Chondrocyte (in vitro differentiated cells): ENCODE data around the gene PIP5K1B. TPM values are rescaled to one million over a fixed set of nuclear protein-coding genes. Genes with fewer than 3 reads are reported as not detected.

Source experiments
- DNase-seq: peaks from one replicate; pipeline ENCODE4 v3.0.0; 2021; ENCODE audit warnings: mixed read lengths, low spot score
- H3K27ac Mint-ChIP-seq: one replicate; pipeline ENCODE4 v1.8.0; 2021; ENCODE audit warnings: mild to moderate bottlenecking, moderate library complexity, mixed read lengths; ENCODE audit not compliant: unreplicated experiment
- H3K27me3 Mint-ChIP-seq: 2 replicates; pipeline ENCODE4 v1.8.0; 2021; ENCODE audit warnings: low read depth, mixed read lengths
- H3K36me3 Mint-ChIP-seq: 2 replicates; pipeline ENCODE4 v1.8.0; 2021; ENCODE audit warnings: low read depth, mixed read lengths
- H3K4me1 Mint-ChIP-seq: 2 replicates; pipeline ENCODE4 v1.8.0; 2021; ENCODE audit warnings: low read depth, mild to moderate bottlenecking, mixed read lengths
- H3K4me3 Mint-ChIP-seq: one replicate; pipeline ENCODE4 v1.8.0; 2021; ENCODE audit warnings: mild to moderate bottlenecking, moderate library complexity, mixed read lengths; ENCODE audit not compliant: unreplicated experiment
- H3K9me3 Mint-ChIP-seq: 2 replicates; pipeline ENCODE4 v1.8.0; 2021; ENCODE audit warnings: low read depth, mixed read lengths
- total RNA-seq: library from RNA; stranded (reverse); gene quantifications from 3 replicates; pipeline ENCODE4 v1.2.1, GENCODE V29; 2021
- TF ChIP-seq, protein P1 (sequence below): fragments of 200-600 bp; sonication (generic); IDR thresholded peaks from 2 replicates; pipeline ENCODE4 v1.5.0; 2021; ENCODE audit warnings: antibody characterized with exemption, mild to moderate bottlenecking, moderate library complexity

Gene PIP5K1B
- total RNA-seq, 1 donor from 2014 or later, result not detected

GRCh38 chr9:68755752-68756151 lies 50.7 kb downstream of the PIP5K1B start:
- peaks cover 13% of the 10 kb centered on the region for H3K27me3 Mint-ChIP-seq
- TF ChIP-seq, protein P1, sequence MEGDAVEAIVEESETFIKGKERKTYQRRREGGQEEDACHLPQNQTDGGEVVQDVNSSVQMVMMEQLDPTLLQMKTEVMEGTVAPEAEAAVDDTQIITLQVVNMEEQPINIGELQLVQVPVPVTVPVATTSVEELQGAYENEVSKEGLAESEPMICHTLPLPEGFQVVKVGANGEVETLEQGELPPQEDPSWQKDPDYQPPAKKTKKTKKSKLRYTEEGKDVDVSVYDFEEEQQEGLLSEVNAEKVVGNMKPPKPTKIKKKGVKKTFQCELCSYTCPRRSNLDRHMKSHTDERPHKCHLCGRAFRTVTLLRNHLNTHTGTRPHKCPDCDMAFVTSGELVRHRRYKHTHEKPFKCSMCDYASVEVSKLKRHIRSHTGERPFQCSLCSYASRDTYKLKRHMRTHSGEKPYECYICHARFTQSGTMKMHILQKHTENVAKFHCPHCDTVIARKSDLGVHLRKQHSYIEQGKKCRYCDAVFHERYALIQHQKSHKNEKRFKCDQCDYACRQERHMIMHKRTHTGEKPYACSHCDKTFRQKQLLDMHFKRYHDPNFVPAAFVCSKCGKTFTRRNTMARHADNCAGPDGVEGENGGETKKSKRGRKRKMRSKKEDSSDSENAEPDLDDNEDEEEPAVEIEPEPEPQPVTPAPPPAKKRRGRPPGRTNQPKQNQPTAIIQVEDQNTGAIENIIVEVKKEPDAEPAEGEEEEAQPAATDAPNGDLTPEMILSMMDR, result no peak

GRCh38 chr9:68759981-68760673 lies 55.1 kb downstream of the PIP5K1B start:
- no peaks in the 10 kb centered on the region for H3K36me3 Mint-ChIP-seq
- no peak for DNase-seq
- H3K4me1 Mint-ChIP-seq, result no peaks in the 10 kb centered on the region
- peaks cover 11% of the 10 kb centered on the region for H3K27me3 Mint-ChIP-seq
- no peak overlapping the region for H3K27ac Mint-ChIP-seq
- peaks cover 12% of the 10 kb centered on the region for H3K9me3 Mint-ChIP-seq
- TF ChIP-seq, protein P1, result no peak
- H3K4me3 Mint-ChIP-seq, result no peak overlapping the region

More at GRCh38 chr9:68755752-68756151, 50.7 kb downstream of the PIP5K1B start:
- Mint-ChIP-seq H3K4me3 (no peak overlapping the region), H3K4me1 (no peaks in the 10 kb centered on the region), H3K36me3 (no peaks in the 10 kb centered on the region), H3K9me3 (peaks cover 12% of the 10 kb centered on the region), H3K27ac (no peak overlapping the region)
- DNase-seq, result no peak

GRCh38 chr9:68760674-68761333 lies 55.8 kb downstream of the PIP5K1B start:
- no peak for DNase-seq
- H3K9me3 Mint-ChIP-seq, result peaks cover 12% of the 10 kb centered on the region
- H3K27ac Mint-ChIP-seq, result no peak overlapping the region
- TF ChIP-seq, protein P1, result no peak
- H3K27me3 Mint-ChIP-seq, result peaks cover 11% of the 10 kb centered on the region
- H3K36me3 Mint-ChIP-seq, result no peaks in the 10 kb centered on the region
- no peaks in the 10 kb centered on the region for H3K4me1 Mint-ChIP-seq
- H3K4me3 Mint-ChIP-seq, result no peak overlapping the region

DNA sequence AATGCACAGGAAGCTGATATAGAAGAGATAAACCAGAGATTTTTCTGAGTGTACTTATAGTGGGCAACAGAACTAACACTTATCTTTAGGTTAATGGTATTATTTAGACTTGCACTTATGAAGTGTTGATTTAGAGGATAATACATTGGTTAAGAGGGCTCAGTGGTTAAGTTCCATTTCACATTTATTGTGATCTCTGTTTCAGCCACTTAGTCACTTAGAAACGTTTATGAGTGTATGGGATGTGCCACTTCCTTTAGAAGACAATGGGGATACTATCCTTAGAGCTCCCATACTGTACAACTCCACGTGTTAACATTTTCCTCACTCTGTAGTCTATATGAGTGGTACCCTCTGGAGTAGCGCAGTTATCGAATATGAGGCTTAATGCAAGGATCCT lies 57.5 kb downstream of the PIP5K1B start:
- H3K36me3 Mint-ChIP-seq, result no peaks in the 10 kb centered on the region
- H3K4me3 Mint-ChIP-seq, result no peak overlapping the region
- no peaks in the 10 kb centered on the region for H3K4me1 Mint-ChIP-seq
- DNase-seq, result no peak
- TF ChIP-seq, protein P1, result no peak
- no peak overlapping the region for H3K27ac Mint-ChIP-seq
- peaks cover 11% of the 10 kb centered on the region for H3K27me3 Mint-ChIP-seq
- H3K9me3 Mint-ChIP-seq, result peaks cover 12% of the 10 kb centered on the region

DNA sequence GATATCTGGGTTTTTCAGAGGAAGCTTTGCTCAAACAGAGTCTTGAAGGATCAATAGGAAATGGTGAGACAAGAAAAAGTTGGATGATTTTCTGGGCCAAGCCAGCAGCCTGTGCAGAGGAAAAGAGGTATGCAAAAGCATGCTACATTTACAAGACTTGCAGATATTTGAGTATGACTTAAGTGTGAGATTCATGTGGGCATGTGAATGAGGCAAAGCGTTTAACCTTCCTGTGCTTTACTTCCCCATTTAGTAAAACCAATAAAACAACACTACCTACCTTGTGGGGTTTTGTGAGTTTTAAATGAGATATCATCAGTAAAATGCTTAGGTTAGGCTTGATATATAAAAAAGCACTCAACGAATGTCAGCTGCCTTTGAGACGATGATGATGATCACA lies 58.1 kb downstream of the PIP5K1B start:
- DNase-seq, result no peak
- peaks cover 14% of the 10 kb centered on the region for H3K27me3 Mint-ChIP-seq
- no peak overlapping the region for H3K27ac Mint-ChIP-seq
- no peaks in the 10 kb centered on the region for H3K4me1 Mint-ChIP-seq
- peaks cover 10% of the 10 kb centered on the region for H3K9me3 Mint-ChIP-seq
- TF ChIP-seq, protein P1, result no peak
- no peaks in the 10 kb centered on the region for H3K36me3 Mint-ChIP-seq
- H3K4me3 Mint-ChIP-seq, result no peak overlapping the region
